H9 (cell line): Measurements from ENCODE around the gene IL17REL. TPM values are rescaled to one million over a fixed set of nuclear protein-coding genes. Genes with fewer than 3 reads are reported as not detected.

Experiments used
- DNase-seq: peaks from one replicate; pipeline ENCODE4 v3.0.0-alpha.2; 2017
- H2AFZ ChIP-seq: one replicate; pipeline ENCODE4 v1.6.1; 2013; ENCODE audit warnings: mild to moderate bottlenecking, low read length, control low read depth, moderate library complexity
- H2AK5ac ChIP-seq: 2 replicates; pipeline ENCODE4 v1.6.1; 2013; ENCODE audit warnings: low read length, control low read depth, mixed read lengths; ENCODE audit not compliant: insufficient read length
- H2BK120ac ChIP-seq: one replicate; pipeline ENCODE4 v1.6.1; 2013; ENCODE audit warnings: low read depth, mild to moderate bottlenecking, low read length, control low read depth, inconsistent platforms; ENCODE audit not compliant: poor library complexity, severe bottlenecking
- H2BK12ac ChIP-seq: 2 replicates; pipeline ENCODE4 v1.6.1; 2013; ENCODE audit warnings: low read length, control low read depth, mixed read lengths, low read depth; ENCODE audit not compliant: insufficient read length
- H2BK15ac ChIP-seq: 2 replicates; pipeline ENCODE4 v1.6.1; 2013; ENCODE audit warnings: low read depth, low read length, control low read depth
- H2BK20ac ChIP-seq: one replicate; pipeline ENCODE4 v1.6.1; 2013; ENCODE audit warnings: low read depth, mild to moderate bottlenecking, low read length, control low read depth, inconsistent platforms; ENCODE audit not compliant: poor library complexity, severe bottlenecking
- H2BK5ac ChIP-seq: 2 replicates; pipeline ENCODE4 v1.6.1; 2013; ENCODE audit warnings: low read length, control low read depth, mixed read lengths; ENCODE audit not compliant: insufficient read length
- H3K14ac ChIP-seq: 2 replicates; pipeline ENCODE4 v1.6.1; 2013; ENCODE audit warnings: low read length, control low read depth; ENCODE audit not compliant: insufficient read depth
- H3K18ac ChIP-seq: 2 replicates; pipeline ENCODE4 v1.6.1; 2013; ENCODE audit warnings: low read depth, mild to moderate bottlenecking, mixed read lengths, low read length, control low read depth; ENCODE audit not compliant: insufficient read length
- H3K23ac ChIP-seq: 2 replicates; pipeline ENCODE4 v1.6.1; 2013; ENCODE audit warnings: low read length, control low read depth, mixed read lengths, low read depth; ENCODE audit not compliant: insufficient read length
- H3K23me2 ChIP-seq: 2 replicates; pipeline ENCODE4 v1.6.1; 2013; ENCODE audit warnings: low read depth, mild to moderate bottlenecking, mixed read lengths, low read length, control low read depth; ENCODE audit not compliant: insufficient read length, poor library complexity, severe bottlenecking
- H3K27ac ChIP-seq: 2 replicates; pipeline ENCODE4 v1.5.1; 2013; ENCODE audit warnings: low read length, control low read depth, mixed read lengths, low read depth; ENCODE audit not compliant: insufficient read length
- H3K27me3 ChIP-seq: 2 replicates; pipeline ENCODE4 v1.6.1; 2013; ENCODE audit warnings: low read length, control low read depth, inconsistent platforms; ENCODE audit not compliant: insufficient read depth
- H3K4ac ChIP-seq: 2 replicates; pipeline ENCODE4 v1.6.1; 2013; ENCODE audit warnings: low read depth, mild to moderate bottlenecking, control low read depth, inconsistent platforms, low read length, moderate library complexity
- H3K4me1 ChIP-seq: 2 replicates; pipeline ENCODE4 v1.6.1; 2013; ENCODE audit warnings: low read length, control low read depth, inconsistent platforms; ENCODE audit not compliant: insufficient read depth
- H3K4me2 ChIP-seq: 2 replicates; pipeline ENCODE4 v1.6.1; 2013; ENCODE audit warnings: low read length, control low read depth, mixed read lengths; ENCODE audit not compliant: insufficient read length, insufficient read depth
- H3K56ac ChIP-seq: 2 replicates; pipeline ENCODE4 v1.6.1; 2013; ENCODE audit warnings: low read depth, mild to moderate bottlenecking, mixed read lengths, low read length, control low read depth; ENCODE audit not compliant: insufficient read length
- H3K79me1 ChIP-seq: 2 replicates; pipeline ENCODE4 v1.6.1; 2013; ENCODE audit warnings: low read depth, mild to moderate bottlenecking, moderate library complexity, low read length, control low read depth, inconsistent platforms; ENCODE audit not compliant: insufficient read depth, poor library complexity, severe bottlenecking
- H3K79me2 ChIP-seq: 2 replicates; pipeline ENCODE4 v1.6.1; 2013; ENCODE audit warnings: low read length, control low read depth, inconsistent platforms; ENCODE audit not compliant: insufficient read depth
- H3K9ac ChIP-seq: 2 replicates; pipeline ENCODE4 v1.6.1; 2013; ENCODE audit warnings: low read length, control low read depth, mixed read lengths; ENCODE audit not compliant: insufficient read length; ENCODE audit errors: extremely low read depth
- H3K9me3 ChIP-seq: one replicate; pipeline ENCODE4 v1.6.1; 2013; ENCODE audit warnings: low read depth, low read length, inconsistent platforms; ENCODE audit not compliant: control insufficient read depth
- H3T11ph ChIP-seq: one replicate; pipeline ENCODE4 v1.6.1; 2013; ENCODE audit warnings: mild to moderate bottlenecking, low read length, control low read depth, inconsistent platforms
- H4K20me1 ChIP-seq: one replicate; pipeline ENCODE4 v1.6.1; 2013; ENCODE audit not compliant: control insufficient read depth, insufficient read length, insufficient read depth
- H4K5ac ChIP-seq: 2 replicates; pipeline ENCODE4 v1.6.1; 2013; ENCODE audit warnings: low read depth, mild to moderate bottlenecking, mixed read lengths, low read length, control low read depth; ENCODE audit not compliant: insufficient read length
- H4K8ac ChIP-seq: replicated peaks from 2 replicates; pipeline ENCODE4 v1.6.1; 2013; ENCODE audit warnings: low read length, control low read depth, mixed read lengths, low read depth; ENCODE audit not compliant: insufficient read length
- H4K91ac ChIP-seq: 2 replicates; pipeline ENCODE4 v1.6.1; 2013; ENCODE audit warnings: low read depth, mild to moderate bottlenecking, moderate library complexity, mixed read lengths, low read length, control low read depth; ENCODE audit not compliant: insufficient read length
- H3K27ac Mint-ChIP-seq, 3 experiments: 2 replicates in 2 of 3; 3 replicates in 1 of 3; pipeline ENCODE4 v1.8.0; 2020 to 2021; ENCODE audit warnings: mixed read lengths in 3 of 3, mild to moderate bottlenecking in 1 of 3, moderate library complexity in 1 of 3
- H3K27me3 Mint-ChIP-seq: 2 replicates; pipeline ENCODE4 v1.8.0; 2021; ENCODE audit warnings: low read depth, mild to moderate bottlenecking, moderate library complexity, mixed read lengths
- H3K36me3 Mint-ChIP-seq, 3 experiments: 2 replicates in 2 of 3; 3 replicates in 1 of 3; pipeline ENCODE4 v1.8.0; 2020 to 2021; ENCODE audit warnings: low read depth in 3 of 3, mixed read lengths in 3 of 3; ENCODE audit not compliant: insufficient read depth in 1 of 3
- H3K4me1 Mint-ChIP-seq, 2 experiments: 2 replicates each; pipeline ENCODE4 v1.8.0; 2020; ENCODE audit warnings: mixed read lengths in 2 of 2
- H3K4me3 Mint-ChIP-seq, 2 experiments: 2 replicates in 1 of 2; 3 replicates in 1 of 2; pipeline ENCODE4 v1.8.0; 2020 to 2021; ENCODE audit warnings: mild to moderate bottlenecking in 2 of 2, mixed read lengths in 2 of 2, moderate library complexity in 1 of 2
- H3K9me3 Mint-ChIP-seq, 2 experiments: 2 replicates in 1 of 2; 3 replicates in 1 of 2; pipeline ENCODE4 v1.8.0; 2020; ENCODE audit warnings: mild to moderate bottlenecking in 2 of 2, mixed read lengths in 2 of 2, moderate library complexity in 1 of 2
- CTCF ChIP-seq: fragments of 200-600 bp; sonication (generic); conservative IDR thresholded peaks from 3 replicates; pipeline ENCODE4 v1.8.0; 2021; ENCODE audit warnings: antibody characterized with exemption, mild to moderate bottlenecking
- WGBS: extraction: QIAGEN DNeasy Blood & Tissue Kit; methylation state at CpG from one replicate; pipeline ENCODE4 v1.1.7; 2013; ENCODE audit warnings: missing lambda C conversion rate, low lambda C conversion rate, mixed read lengths; ENCODE audit not compliant: insufficient read length; ENCODE audit errors: extremely low coverage; 5-methylcytosine and 5-hydroxymethylcytosine counted together
- total RNA-seq: library from RNA; stranded (reverse); gene quantifications from 2 replicates; pipeline ENCODE4 v1.2.1, GENCODE V29; 2021

Gene IL17REL
- total RNA-seq, 1 experiment from 2014 or later, result 0.20 TPM

- no peaks in the 10 kb centered on the region for H3K79me2 ChIP-seq
- no peak overlapping the region for H3K27ac ChIP-seq
- no peak overlapping the region for H2BK15ac ChIP-seq
- no peak overlapping the region for H2AK5ac ChIP-seq
- H3K9me3 Mint-ChIP-seq, result no peaks in the 10 kb centered on the region; a peak in 2 of 5 replicates
- H3K9ac ChIP-seq, result no peak overlapping the region
- no peaks in the 10 kb centered on the region for H4K20me1 ChIP-seq
- no peak overlapping the region for H4K5ac ChIP-seq
- H3K4me1 Mint-ChIP-seq, result peaks cover 11 to 21% of the 10 kb centered on the region in 2 experiments; a peak in 3 of 4 replicates
- H2BK5ac ChIP-seq, result no peak overlapping the region
- H4K8ac ChIP-seq, result no peak overlapping the region
- no peak overlapping the region for H4K91ac ChIP-seq
- H2BK20ac ChIP-seq, result no peak overlapping the region
- H2BK12ac ChIP-seq, result no peak overlapping the region
- H3K4me1 ChIP-seq, result no peaks in the 10 kb centered on the region
- H3K79me1 ChIP-seq, result no peaks in the 10 kb centered on the region
- WGBS, result no CpG with 5 or more reads among the region's 16 CpGs
- H3K23me2 ChIP-seq, result peaks cover 4% of the 10 kb centered on the region
- H3K14ac ChIP-seq, result no peak overlapping the region; the same call in 1 of the 2 replicates
- H3K23ac ChIP-seq, result no peak overlapping the region
- peaks cover 32% of the 10 kb centered on the region for H3K27me3 Mint-ChIP-seq
- no peak overlapping the region for H3K27ac Mint-ChIP-seq
- no peak overlapping the region; a peak in 1 of 5 replicates for H3K4me3 Mint-ChIP-seq
- H3K18ac ChIP-seq, result no peak overlapping the region
- DNase-seq, result no peak
- no peak overlapping the region for H3K56ac ChIP-seq
- H3K4me2 ChIP-seq, result no peak overlapping the region
- H2BK120ac ChIP-seq, result no peak overlapping the region
- peaks cover 9% of the 10 kb centered on the region; the same call in 1 of the 2 replicates for H3K27me3 ChIP-seq
- no peak overlapping the region for H3T11ph ChIP-seq
- no peaks in the 10 kb centered on the region for H3K9me3 ChIP-seq
- H3K36me3 Mint-ChIP-seq, result no peaks in the 10 kb centered on the region; a peak in 1 of 7 replicates
- H2AFZ ChIP-seq, result no peak overlapping the region
- H3K4ac ChIP-seq, result no peak overlapping the region
- TF ChIP-seq CTCF, result no peak
Measured at GRCh38 chr22:50001388-50002231, 11.0 kb downstream of the IL17REL start.
